Stimulated activated naive CD8-positive, alpha-beta T cell treated with anti-CD3 and anti-CD28 coated beads, Interleukin-15, amount 100 ng/mL, for 72 hours (primary cell): ENCODE results near the gene TBPL2.
"Not testable (repeated sequence)": the region's sequence is repeated elsewhere in the genome, so short reads cannot be mapped to it uniquely, and the experiment has no call there.

Source experiments
- ATAC-seq: fragments of 150-1000 bp; cut with Tn5 transposase; 2 replicates; pipeline ENCODE4 v1.10.0; 2021; ENCODE audit warnings: mild to moderate bottlenecking, moderate library complexity
- DNase-seq, 2 donors: peaks; one replicate each; pipeline ENCODE4 v3.0.0; 2021 to 2022
- H3K27ac Mint-ChIP-seq, 2 donors: one replicate each; pipeline ENCODE4 v1.8.0; 2022; ENCODE audit warnings: mild to moderate bottlenecking in 2 of 2, mixed read lengths in 2 of 2, moderate library complexity in 2 of 2
- H3K27me3 Mint-ChIP-seq: one replicate; pipeline ENCODE4 v1.8.0; 2022; ENCODE audit warnings: mixed read lengths
- H3K4me1 Mint-ChIP-seq: one replicate; pipeline ENCODE4 v1.8.0; 2022; ENCODE audit warnings: mild to moderate bottlenecking, mixed read lengths
- H3K4me3 Mint-ChIP-seq, 2 donors: one replicate each; pipeline ENCODE4 v1.8.0; 2022; ENCODE audit warnings: mild to moderate bottlenecking in 2 of 2, mixed read lengths in 2 of 2, moderate library complexity in 1 of 2
- H3K9me3 Mint-ChIP-seq, 2 donors: one replicate each; pipeline ENCODE4 v1.8.0; 2022; ENCODE audit warnings: mixed read lengths in 2 of 2

The TBPL2 gene

DNA sequence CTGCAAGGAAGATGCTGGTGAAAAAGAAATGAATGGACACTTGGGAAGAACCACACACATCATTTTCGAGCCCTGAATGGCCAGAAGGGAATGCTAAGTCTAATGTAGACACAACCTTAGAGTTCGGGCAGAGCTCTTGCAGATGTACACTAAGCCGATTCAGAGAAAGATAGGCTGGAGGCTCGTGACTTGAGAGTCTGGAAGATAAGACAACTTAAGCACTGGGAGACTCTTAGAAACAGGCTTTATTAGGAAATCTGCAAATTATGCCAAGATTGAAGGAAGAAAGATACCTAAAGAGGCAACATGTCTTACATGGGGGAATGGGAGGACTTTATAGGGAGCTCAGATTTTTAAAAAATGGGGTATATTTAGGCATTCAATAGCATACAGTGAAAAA lies 13.5 kb downstream of the TBPL2 start:
- Mint-ChIP-seq H3K27ac (no peak overlapping the region), H3K27me3 (no peaks in the 10 kb centered on the region), H3K4me1 (peaks cover 6% of the 10 kb centered on the region), H3K4me3 (no peak overlapping the region), H3K9me3 (no peaks in the 10 kb centered on the region)
- DNase-seq (no peak), ATAC-seq (no peak)

DNA sequence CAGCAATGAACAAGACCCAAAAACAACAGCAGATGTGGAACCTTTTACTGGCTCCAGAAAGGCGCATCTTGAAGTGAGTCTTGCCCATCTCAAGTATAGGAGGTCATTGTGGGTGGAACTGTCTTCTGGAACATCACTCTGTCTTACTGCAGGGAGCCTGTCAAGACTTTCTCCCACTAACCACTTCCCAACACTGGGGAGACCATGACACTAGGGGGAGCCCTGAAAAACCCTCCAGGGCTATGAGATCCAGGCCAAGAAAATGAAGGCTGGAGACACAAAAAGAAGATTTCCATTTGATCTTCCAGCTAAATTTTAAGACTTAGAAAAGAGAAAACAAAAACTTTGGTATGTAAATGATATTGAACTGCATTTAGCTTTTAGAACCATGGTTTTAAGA lies 15.3 kb downstream of the TBPL2 start:
- no peaks in the 10 kb centered on the region for H3K9me3 Mint-ChIP-seq
- H3K27me3 Mint-ChIP-seq: no peaks in the 10 kb centered on the region
- DNase-seq: no peak
- H3K4me1 Mint-ChIP-seq: peaks cover 6% of the 10 kb centered on the region
- no peak overlapping the region for H3K4me3 Mint-ChIP-seq
- ATAC-seq: no peak
- H3K27ac Mint-ChIP-seq: no peak overlapping the region

DNA sequence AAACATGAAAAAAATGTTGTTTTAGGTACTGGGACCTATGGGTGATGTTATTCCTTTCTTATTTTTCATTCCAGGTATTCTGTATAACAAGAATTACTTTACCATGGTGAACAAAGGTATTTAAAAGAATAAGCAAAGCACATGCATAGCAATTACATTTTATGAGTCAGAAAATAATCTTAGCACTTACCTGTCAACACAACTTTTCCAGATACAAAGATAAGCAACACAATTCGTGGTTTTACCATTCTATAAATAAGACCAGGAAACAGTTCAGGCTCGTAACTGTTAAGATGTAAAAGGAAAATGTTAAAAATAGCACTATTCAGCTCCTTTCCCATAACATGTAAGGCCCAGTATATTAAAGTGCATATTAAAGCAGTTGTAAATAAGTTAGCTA lies 16.4 kb downstream of the TBPL2 start:
- no peak overlapping the region for H3K27ac Mint-ChIP-seq
- no peaks in the 10 kb centered on the region for H3K4me1 Mint-ChIP-seq
- no peak overlapping the region for H3K4me3 Mint-ChIP-seq
- no peak for ATAC-seq
- no peaks in the 10 kb centered on the region for H3K9me3 Mint-ChIP-seq
- no peaks in the 10 kb centered on the region for H3K27me3 Mint-ChIP-seq
- DNase-seq: no peak

DNA sequence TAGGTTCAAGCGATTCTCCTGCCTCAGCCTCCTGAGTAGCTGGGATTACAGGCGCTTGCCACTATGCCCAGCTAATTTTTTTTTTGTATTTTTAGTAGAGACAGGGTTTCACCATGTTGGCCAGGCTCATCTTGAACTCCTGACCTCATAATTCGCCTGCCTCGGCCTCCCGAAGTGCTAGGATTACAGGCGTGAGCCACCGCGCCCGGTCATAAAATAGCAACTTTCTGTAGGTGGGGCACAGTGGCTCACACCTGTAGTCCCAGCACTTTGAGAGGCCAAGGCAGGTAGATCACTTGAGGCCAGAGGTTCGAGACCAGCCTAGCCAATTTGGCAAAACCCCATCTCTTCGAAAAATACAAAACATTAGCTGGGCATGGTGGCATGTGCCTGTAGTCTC lies 18.1 kb downstream of the TBPL2 start:
- H3K4me1 Mint-ChIP-seq, ATAC-seq, DNase-seq, H3K27me3 Mint-ChIP-seq, H3K9me3 Mint-ChIP-seq, H3K27ac Mint-ChIP-seq, H3K4me3 Mint-ChIP-seq: not testable (repeated sequence)

DNA sequence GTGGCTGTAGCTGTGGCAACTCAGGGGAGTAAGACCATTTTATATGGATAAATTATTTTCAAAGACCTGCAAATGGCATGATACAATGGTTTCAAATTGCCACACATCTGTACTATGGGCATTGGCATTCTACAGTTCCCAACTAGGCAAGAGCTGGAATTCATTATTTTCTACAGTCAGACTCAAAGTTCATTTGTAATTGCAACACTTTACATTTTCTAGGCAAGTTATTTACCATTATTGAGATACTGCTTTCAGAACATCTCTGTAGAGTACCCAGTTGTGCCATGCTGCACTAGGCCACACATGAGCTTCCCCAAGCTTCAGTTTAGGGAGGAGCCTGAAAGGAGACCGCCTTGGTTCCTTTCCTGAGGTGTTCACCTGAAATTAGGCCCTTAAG lies 20.8 kb downstream of the TBPL2 start:
- no peak for DNase-seq
- Mint-ChIP-seq H3K4me3 (no peak overlapping the region), H3K27ac (no peak overlapping the region), H3K4me1 (peaks cover 20% of the 10 kb centered on the region), H3K9me3 (no peaks in the 10 kb centered on the region), H3K27me3 (no peaks in the 10 kb centered on the region)
- ATAC-seq: no peak

DNA sequence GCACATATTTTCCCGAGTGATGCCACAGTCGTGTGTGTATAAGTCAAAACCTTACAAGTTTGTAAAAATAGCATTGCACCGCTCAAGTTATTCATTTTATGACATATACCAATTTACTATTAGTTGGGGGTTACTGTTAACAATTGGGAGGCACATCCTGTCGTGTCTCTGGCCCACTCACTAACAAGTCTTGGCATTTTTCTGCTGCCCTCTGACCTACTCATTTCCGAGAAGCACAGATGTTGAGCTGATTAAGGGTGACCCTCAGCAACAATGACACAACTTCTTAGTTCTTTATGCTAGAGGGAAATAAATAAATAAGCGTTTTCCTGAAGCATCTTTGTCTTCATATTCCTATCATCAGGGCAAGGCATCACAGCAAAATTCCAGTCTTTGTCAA lies 22.0 kb downstream of the TBPL2 start:
- ATAC-seq: no peak
- no peaks in the 10 kb centered on the region for H3K9me3 Mint-ChIP-seq
- no peak overlapping the region for H3K27ac Mint-ChIP-seq
- no peak for DNase-seq
- no peaks in the 10 kb centered on the region for H3K27me3 Mint-ChIP-seq
- H3K4me1 Mint-ChIP-seq: peaks cover 20% of the 10 kb centered on the region
- no peak overlapping the region for H3K4me3 Mint-ChIP-seq

DNA sequence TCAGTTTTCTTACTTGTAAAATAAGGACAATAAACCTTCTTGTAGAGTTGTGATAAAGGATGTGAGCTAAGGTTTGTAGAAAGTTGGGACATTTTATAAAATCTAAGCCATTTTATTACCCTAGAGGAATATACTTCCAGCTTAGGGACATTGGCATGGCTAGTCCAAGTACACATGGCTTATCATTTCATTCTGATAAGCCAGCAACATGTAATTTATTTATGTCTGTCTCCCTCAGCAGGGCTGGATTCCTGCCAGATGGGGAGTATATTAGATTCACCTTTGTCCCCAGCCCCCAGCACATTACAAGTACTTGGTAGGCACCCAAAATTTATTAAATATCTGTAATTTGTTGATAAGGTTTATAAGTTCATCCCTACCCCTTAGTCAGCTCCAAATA lies 22.5 kb downstream of the TBPL2 start:
- Mint-ChIP-seq H3K27me3 (no peaks in the 10 kb centered on the region), H3K9me3 (no peaks in the 10 kb centered on the region), H3K27ac (no peak overlapping the region), H3K4me1 (peaks cover 20% of the 10 kb centered on the region), H3K4me3 (no peak overlapping the region)
- no peak for ATAC-seq
- no peak for DNase-seq

DNA sequence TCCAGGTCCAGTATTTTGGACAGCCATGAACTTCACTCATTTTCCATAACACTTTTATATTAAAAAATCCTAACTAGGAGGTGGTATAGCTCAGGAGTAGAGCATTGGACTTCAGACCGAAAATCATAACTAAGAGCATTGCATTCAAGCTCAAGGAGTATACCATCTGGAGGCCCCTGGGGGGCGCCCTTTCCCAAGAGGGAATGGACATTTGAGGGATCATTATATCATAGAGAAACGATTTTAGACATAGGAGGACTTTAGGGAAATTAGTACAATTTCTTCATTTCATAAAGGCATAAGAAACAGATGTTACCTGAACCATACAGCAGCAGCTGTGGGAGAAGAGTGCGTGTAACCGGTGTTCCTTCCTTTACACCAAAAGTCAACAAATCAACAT lies 23.6 kb downstream of the TBPL2 start:
- DNase-seq: peak in 1 of 2 donors; percentile 22
- no peak overlapping the region for H3K4me3 Mint-ChIP-seq
- peaks cover 25% of the 10 kb centered on the region for H3K4me1 Mint-ChIP-seq
- no peaks in the 10 kb centered on the region for H3K9me3 Mint-ChIP-seq
- H3K27ac Mint-ChIP-seq: peak overlapping the region in 1 of 2 donors; percentile 58
- no peaks in the 10 kb centered on the region for H3K27me3 Mint-ChIP-seq
- ATAC-seq: peak; percentile 52

DNA sequence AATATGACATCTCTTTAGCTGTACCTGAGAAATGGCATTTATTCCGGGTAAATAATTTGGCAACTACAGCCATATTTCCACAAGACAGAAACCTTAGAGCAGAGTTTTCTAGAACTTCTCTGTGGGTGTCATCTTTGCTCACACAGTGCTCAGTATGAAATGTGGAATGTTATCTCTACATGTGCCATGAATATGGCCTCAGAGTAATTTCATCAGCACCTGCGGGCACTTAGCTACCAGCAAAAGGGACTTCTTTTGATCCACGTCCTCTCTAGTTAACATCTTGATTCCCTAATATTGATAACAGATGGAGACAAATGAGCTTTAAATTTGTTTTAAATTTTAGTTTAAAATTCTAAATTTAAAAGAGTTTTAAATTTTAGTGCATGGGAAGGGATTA lies 25.9 kb downstream of the TBPL2 start:
- DNase-seq (no peak), ATAC-seq (no peak)
- Mint-ChIP-seq H3K4me1 (peaks cover 41% of the 10 kb centered on the region), H3K9me3 (no peaks in the 10 kb centered on the region), H3K27ac (no peak overlapping the region), H3K4me3 (no peak overlapping the region), H3K27me3 (no peaks in the 10 kb centered on the region)

DNA sequence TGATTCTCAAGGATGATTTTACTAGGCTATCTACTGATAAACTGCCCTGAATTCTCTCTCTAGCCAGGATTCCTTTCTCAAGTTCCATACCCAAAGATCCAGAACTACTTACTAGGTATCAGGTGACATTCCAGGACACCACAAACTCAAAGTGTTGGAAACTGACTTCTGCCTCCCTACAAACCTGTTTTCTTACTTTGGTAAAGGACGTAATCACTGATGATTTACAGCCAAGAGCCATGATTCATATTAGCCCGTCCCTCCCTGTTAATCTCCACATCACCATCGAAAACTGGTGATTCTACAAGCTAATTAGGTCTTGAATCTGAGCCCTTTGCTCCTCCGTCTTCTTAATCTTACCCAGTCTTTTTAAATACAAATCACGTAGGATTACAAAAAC lies 27.7 kb downstream of the TBPL2 start:
- Mint-ChIP-seq H3K9me3 (no peaks in the 10 kb centered on the region), H3K4me1 (peaks cover 48% of the 10 kb centered on the region), H3K27ac (no peak overlapping the region), H3K27me3 (no peaks in the 10 kb centered on the region), H3K4me3 (no peak overlapping the region)
- DNase-seq (no peak), ATAC-seq (no peak)

DNA sequence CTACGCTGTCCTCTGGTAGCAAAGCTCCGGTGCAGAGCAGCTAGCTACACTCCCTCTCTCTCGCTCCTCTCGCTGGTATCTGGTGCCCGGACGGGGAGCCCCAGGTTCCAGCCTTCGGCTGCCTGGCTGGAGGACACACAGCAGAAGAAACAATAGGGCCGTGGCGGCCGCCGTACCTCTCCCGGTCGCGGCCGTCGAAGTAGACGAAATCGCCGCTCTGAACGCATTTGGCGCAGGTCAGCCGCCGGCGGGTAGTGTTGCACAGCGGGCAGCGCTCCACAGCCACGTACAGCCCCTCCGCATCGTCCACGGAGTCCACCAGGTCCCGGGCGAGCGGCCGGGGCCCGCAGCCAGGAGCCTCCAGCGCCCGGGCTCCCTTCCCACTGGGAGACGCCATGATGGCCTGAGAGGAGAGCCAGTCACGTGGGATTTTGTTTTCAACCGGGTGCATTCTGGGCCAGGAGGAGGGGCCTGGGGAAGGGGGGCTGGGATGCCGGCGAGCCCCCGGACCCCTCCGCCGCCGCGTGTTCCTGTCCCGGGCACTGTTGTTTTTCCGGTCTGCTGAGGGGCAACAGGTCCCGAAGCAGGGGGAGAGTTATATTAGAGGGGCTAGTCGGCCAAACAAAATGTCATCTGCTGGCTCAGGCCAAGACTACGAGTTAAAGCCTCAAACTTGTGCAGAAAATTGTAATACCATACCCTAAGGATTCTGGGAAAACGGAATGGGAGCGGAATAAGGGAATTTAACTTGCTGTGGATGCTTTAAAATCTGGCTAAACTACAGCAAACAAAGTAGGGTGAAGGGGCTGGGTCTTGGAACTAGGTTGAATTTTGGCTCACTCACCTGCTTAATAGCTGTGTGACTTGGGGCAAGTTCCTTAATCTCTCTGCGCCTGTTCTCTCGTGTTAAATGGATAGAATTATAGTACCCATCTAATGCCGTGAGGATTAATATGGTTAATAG lies 28.7 kb downstream of the TBPL2 start, which contains the start of gene ATG14:
TSS of gene ATG14 (minus strand) at position 405 of the 964 bp plus-strand sequence. CDS start at position 397, 8 bp downstream.
- ATAC-seq (peak; percentile 99), DNase-seq (peak; percentile 66 to 79)
- Mint-ChIP-seq H3K4me1 (peaks cover 43% of the 10 kb centered on the region), H3K9me3 (no peaks in the 10 kb centered on the region), H3K27ac (peak within 1 kb of the TSS; percentile 97 to 98), H3K27me3 (no peaks in the 10 kb centered on the region), H3K4me3 (peak within 1 kb of the TSS; percentile 88 to 94)

DNA sequence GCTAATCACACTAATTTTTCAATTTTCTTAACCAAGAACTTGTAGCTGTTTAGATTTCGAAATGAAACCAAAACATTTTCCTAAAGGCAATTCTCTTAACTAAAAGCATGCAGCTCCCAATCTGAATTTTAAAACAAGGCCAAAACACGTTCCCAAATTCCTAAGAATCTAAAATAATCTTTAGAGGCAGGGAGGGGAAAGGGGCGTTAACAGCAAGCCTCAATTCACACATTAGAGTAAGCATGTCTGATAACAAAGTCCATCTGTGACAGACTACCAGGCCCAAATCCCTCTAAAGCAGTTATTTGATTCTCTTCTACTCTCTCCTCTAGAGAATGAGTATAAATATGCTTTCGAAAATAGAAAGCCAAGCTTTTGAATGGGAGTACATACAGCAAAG lies 29.5 kb downstream of the TBPL2 start:
- Mint-ChIP-seq H3K4me3 (peak overlapping the region; percentile 88 to 94), H3K9me3 (no peaks in the 10 kb centered on the region), H3K4me1 (peaks cover 34% of the 10 kb centered on the region), H3K27me3 (no peaks in the 10 kb centered on the region), H3K27ac (peak overlapping the region; percentile 97 to 98)
- ATAC-seq (no peak), DNase-seq (no peak)

DNA sequence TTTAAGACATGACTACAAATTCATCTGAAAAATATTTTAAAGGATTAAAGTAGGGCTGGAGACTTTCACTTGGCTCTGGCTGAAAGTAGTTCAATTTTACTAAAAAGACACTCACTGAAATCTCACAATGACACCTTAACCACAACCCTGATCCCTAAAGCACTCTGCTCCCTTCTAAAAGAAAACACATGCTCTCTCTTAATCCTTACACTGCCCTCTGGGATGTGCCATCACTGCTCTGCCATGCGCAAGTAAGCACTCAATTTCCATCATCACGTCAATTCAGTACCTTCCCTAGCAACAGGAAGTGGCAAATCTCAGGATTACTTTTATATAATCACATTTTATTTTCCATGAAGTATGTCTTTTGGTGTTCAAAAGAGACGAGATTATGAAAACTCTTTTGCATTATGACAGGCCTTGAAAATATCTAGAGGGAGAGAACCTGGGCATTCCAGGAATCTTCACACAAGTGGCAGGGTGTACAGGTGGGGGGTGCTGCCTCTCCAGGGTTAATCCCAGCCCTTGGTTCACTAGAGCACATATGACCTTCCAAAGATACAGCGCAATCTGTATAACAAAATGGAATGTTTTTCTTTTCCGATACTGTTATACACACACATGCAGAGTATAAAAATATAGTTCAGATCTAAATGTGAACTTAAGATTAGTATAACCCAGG lies 36.1 kb downstream of the TBPL2 start:
- DNase-seq (no peak), ATAC-seq (peak; percentile 55)
- no peaks in the 10 kb centered on the region for H3K27me3 Mint-ChIP-seq
- H3K27ac Mint-ChIP-seq: peak overlapping the region in 1 of 2 donors; percentile 79
- H3K4me1 Mint-ChIP-seq: peaks cover 33% of the 10 kb centered on the region
- peak overlapping the region in 1 of 2 donors; percentile 45 for H3K4me3 Mint-ChIP-seq
- H3K9me3 Mint-ChIP-seq: no peaks in the 10 kb centered on the region

DNA sequence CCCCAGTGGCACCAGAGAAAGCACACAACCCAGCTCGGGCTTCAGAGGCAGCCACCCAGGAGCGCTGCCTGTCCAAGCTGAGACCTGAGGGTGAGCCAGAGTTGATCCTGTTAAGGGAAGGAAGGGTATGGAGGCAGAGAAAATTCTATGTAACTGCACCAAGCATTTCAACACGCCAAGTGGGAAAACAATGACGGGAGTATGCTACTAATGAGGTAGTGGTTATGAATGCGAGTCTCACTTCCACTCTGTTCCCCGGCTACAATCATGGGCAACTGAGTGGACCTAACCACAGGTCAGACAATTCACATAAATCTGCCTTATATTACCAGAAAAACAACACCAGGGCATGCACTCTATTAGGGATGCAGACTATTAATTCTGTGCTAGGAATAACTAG lies 38.7 kb downstream of the TBPL2 start:
- Mint-ChIP-seq H3K27me3 (no peaks in the 10 kb centered on the region), H3K9me3 (no peaks in the 10 kb centered on the region), H3K27ac (no peak overlapping the region), H3K4me1 (peaks cover 34% of the 10 kb centered on the region), H3K4me3 (no peak overlapping the region)
- DNase-seq (no peak), ATAC-seq (no peak)

DNA sequence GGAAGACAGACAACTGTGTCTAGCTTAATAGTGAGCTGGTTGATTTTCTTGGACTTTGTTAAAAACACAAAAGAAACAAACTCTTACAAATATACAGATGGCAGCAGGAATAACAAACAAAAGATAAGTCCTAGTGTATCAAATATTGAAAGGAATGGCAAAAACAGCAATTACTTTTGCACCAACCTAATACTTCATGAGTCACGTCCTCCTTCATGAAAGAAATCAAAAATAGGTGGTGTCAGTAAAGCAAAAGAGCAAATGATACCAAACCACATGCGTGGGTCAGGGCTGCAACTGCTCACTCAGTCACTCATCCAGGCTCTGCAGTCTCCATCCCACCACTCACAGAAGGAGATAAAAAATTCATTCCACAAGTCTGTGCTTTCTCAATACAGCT lies 40.6 kb downstream of the TBPL2 start:
- Mint-ChIP-seq H3K27me3 (no peaks in the 10 kb centered on the region), H3K4me1 (peaks cover 29% of the 10 kb centered on the region), H3K4me3 (no peak overlapping the region), H3K9me3 (no peaks in the 10 kb centered on the region), H3K27ac (no peak overlapping the region)
- peak; percentile 56 for ATAC-seq
- no peak for DNase-seq

DNA sequence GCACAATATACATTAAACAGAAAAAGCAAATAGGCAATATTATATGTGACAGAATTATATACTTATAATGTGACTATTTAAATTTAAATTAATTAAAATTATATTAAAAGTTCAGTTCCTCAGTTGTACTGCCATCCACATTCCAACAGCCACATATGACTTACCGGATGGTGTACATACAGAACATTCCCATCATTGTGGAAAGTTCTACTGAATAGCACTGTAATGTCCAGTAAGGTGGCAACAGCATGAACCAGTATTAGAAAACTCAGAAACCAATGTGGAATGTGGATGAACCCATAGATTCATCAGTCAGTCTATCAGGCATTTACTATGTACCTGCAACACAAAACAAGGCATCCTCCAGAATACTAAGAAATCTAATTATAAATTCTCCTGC lies 41.2 kb downstream of the TBPL2 start:
- H3K27me3 Mint-ChIP-seq: no peaks in the 10 kb centered on the region
- no peaks in the 10 kb centered on the region for H3K9me3 Mint-ChIP-seq
- no peak overlapping the region for H3K4me3 Mint-ChIP-seq
- DNase-seq: no peak
- ATAC-seq: no peak
- no peak overlapping the region for H3K27ac Mint-ChIP-seq
- peaks cover 24% of the 10 kb centered on the region for H3K4me1 Mint-ChIP-seq
